Activated CD4-positive, alpha-beta T cell treated with anti-CD3 and anti-CD28 coated beads for 1 hour (primary cell): ENCODE data around the gene AGMAT.

Source experiments
- DNase-seq: peaks from one replicate; pipeline ENCODE4 v3.0.0-alpha.2; 2020

Gene AGMAT, protein sequence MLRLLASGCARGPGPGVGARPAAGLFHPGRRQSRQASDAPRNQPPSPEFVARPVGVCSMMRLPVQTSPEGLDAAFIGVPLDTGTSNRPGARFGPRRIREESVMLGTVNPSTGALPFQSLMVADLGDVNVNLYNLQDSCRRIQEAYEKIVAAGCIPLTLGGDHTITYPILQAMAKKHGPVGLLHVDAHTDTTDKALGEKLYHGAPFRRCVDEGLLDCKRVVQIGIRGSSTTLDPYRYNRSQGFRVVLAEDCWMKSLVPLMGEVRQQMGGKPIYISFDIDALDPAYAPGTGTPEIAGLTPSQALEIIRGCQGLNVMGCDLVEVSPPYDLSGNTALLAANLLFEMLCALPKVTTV

GRCh38 chr1:15584489-15585363 is at the start of gene AGMAT:
TSS of gene AGMAT (minus strand) at chr1:15585051. CDS start at chr1:15584967, 84 bp downstream.
- DNase-seq, result peak; percentile 36

- DNase-seq, result no peak
Measured at GRCh38 chr1:15633756-15634420, 49.0 kb upstream of the AGMAT start.

DNA sequence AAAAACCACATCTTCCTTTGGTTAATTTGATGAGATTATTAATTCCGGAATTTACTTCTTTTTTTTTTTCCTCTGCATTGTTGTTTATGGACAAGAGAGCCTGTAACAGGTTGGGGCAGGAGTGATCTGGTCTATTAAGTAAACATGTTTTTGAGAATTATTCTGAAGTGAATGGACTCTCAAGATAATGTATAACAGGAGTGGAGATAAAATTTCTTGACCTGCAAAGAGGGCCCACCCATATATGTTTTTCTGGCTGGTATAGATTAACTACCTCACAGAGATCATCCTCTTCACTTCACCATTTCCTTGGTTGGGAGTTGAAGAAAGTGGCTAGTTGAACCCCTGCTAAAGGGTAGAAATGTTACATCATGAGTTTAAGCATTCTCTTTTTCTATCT is 43.2 kb upstream of the AGMAT start:
- no peak for DNase-seq

- DNase-seq, result no peak
Measured at GRCh38 chr1:15627343-15627988, 42.6 kb upstream of the AGMAT start.

DNA sequence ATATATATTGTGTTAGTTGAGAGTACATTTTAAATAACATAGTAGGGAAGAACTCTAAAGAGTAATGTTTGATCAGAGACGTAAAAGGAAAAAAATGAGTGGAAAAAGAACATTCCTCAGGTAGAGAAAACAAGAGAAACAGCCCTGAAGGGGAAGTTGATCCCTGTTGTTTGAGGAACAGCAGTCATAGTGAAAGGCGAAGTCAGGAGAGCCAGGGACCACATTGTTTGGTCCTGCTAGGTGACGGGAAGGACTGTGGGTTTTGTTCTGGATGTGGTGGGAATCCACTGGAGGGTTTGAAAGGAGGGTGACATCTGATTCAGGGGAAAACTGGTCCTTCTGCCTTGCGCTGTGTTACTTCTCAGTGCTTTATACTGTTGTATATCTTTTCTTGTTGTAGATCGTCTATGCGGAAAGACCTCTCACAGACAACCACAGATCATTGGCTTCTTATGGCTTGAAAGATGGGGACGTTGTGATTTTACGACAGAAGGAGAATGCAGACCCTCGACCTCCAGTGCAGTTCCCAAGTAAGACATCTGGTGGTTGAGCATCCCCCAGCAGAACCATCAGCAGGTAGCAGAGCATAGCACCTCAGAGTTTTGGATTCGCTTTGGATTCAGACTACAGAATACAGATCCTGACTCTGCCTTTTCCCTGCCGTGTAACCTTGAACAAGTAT is 41.6 kb upstream of the AGMAT start:
- no peak for DNase-seq

GRCh38 chr1:15625056-15625917 is 40.4 kb upstream of the AGMAT start:
- DNase-seq, result no peak

DNA sequence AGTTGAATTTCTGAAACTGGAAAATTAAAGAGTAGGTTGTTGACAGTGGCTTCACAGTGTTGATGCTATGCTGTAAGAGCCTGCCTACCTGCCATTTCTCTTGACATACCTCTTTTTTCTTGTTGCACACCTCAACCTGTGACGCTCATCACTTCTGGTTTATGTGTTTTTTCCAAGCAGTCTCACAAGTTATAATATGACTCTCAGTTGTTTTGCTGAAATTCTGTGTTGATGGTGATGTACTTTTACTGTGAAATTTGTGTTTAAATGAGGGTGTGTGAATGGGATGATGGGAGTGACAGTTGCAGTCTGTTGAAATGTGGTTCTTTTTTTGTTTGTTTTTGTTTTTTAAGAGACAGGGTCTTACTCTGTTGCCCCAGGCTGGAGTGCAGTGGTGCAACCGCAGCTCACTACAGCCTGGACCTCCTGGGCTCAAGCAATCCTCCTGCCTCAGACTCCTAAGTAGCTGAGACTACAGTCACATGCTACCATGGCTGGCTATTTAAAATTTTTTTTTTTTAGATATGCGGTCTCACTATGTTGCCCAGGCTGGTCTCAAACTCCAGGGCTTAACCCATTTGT is 39.4 kb upstream of the AGMAT start:
- no peak for DNase-seq

- DNase-seq, result no peak
Measured at GRCh38 chr1:15623435-15623834, 38.6 kb upstream of the AGMAT start.

DNA sequence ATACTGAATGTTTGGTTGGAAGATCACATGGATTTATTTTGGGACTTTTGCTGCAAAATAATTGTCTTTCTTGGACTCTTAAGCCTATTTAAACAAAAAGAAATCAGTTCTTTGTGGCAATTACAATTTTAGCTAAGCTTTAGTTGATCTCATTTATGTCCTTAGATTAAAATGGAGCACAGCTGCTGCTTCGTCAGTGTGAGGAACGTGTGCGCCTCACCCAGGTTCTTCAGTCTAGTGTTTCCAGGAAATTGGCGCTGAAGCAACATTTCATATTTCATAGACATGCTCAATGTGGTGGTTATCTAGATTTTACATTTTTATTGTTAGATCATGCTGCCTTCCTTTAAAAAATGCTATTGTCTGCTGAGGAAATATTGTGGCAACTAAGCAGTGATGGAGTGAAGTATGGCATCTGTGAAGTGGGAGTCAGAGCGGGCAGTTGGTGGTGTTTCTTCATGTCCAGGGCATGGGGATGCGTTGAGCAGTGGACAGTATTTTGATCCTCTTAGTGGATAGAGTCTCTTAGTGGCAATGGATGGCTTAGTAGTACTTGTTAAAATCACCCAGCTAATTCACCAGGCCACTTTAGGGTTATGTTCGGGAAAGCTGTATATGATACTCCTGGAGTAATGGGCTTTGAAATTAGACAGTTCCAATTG is 38.0 kb upstream of the AGMAT start:
- no peak for DNase-seq

GRCh38 chr1:15621975-15622374 is 37.1 kb upstream of the AGMAT start:
- DNase-seq, result no peak

GRCh38 chr1:15620902-15621682 is 36.2 kb upstream of the AGMAT start:
- no peak for DNase-seq

DNA sequence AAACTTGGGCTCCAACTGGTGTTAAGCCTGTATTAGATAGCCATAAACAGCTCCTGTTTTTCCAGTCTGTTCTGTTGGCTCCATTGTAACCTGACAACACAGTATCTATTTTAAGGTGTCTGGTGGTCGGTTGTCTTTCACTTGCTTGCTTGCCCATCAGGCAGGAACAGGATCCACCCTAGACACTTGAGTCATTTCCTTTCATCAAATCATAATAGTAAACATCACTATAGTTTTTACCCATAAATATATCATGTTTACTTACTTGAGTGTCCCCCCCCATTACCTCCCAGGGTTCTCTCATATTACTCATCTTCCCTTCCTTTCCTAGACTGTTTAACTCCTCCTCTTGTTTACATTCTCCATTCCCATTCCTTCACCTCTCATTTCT is 35.3 kb upstream of the AGMAT start:
- DNase-seq, result no peak

GRCh38 chr1:15618655-15619525 is 34.0 kb upstream of the AGMAT start:
- no peak for DNase-seq

DNA sequence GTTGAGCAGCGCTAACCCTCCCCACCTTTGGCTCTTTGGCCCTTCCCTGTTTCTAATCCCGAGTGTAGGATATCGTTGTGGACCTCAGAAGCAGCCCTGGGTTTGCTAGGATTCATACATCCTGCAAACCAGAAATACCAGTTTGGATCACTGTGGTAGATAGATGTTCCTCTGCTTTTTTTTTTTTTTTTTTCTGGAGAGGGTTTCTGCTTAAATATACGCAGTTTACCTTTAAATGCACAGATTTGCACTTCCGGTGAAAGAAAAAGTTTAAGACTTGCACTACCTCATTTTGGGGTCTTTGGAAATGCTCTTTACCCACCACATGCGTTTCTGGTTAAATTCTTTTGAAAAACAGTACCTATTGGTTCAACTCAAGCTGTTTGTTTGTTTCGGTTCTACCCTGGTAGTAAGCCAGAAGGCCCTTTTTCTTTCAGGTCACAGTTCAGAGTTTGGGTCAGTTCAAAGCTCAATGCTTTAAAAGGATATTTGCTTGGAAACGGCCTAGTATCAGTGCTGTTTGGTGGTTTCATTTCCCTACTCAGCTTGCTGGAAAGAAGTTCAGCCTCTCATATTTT is 33.3 kb upstream of the AGMAT start:
- DNase-seq, result no peak

DNA sequence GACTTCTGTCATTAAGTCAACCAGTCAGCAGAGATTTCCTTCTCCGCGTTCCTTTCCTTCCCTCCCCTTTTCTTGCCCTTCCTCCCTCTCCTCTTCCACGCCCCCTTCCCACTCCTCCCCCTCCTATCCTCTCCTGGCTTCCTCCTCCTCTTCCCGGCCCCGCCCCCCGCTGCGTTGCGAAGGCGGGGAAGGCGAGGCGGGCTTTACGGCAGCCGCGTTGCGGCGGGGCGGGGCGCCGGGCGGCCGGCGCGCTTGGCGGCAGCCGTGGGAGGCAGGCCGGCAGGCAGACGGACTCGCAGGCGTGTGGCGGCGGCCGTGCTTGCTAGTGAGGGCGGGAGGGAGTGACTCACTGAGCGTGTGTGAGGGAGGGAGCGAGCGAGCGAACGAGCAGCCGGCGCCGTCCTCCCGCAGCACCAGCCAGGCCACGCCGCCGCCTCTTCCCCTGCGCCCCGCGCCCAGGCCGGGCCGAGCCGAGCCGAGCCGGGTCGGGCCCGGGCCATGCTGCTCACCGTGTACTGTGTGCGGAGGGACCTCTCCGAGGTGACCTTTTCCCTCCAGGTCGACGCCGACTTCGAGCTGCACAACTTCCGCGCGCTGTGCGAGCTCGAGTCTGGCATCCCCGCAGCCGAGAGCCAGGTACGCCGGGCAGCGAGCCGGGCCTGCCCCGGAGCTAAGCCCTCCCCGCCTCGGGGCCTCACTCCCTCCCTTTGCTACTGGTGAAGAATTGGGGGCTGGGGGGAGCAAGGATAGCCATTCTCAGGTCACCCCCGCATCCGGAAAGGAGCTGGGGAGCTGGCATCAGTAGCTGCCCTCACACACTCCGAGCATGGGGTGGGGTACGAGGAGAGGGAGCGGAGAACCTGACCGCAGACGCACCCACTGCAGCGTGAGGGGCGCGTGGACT is 32.6 kb upstream of the AGMAT start, which contains the start of gene DDI2:
TSS of gene DDI2 (plus strand) at position 286 of the 904 bp plus-strand sequence. CDS start at position 499, 213 bp downstream.
- peak; percentile 91 for DNase-seq

DNA sequence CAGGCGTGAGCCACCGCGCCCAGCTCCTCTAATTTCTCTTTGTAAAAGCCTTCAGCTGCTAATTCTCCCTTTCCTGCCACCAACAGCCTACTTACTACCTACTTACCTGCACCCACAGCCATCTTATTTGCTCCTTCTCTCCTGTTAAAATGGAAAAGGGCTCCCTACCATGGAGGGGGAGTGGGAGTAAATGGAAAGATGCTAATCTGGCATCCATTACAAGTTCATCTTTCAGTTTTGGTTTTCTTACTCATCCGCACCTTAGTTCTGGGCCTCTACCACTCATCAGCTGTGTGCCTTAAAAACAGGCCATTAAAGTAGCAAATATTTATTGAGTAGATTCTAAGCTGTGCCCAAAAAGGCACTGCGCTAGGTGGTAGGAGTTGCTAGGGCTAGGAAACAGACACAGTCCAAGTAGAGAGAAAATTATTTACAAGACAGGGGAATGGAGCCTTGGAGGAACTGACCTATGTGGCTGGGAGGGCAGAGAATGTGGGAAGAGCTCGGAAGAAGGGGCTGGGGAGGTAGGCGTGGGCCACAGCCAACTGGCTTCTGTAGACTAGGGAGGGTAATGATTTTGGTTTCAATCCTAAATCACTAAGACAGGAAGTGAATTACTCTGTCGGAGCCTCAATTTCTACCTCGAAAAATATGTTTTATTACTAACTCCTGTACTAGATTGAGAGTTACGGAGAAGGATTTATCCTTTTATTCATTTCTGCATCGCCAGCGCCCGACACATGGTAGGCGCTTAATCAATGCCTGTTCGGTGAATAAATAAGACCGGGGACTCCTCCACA is 31.7 kb upstream of the AGMAT start:
- no peak for DNase-seq
